Lower lobe of right lung (tissue), 2 donors: ENCODE measurements around the gene FADS3. TPM values are rescaled to one million over a fixed set of nuclear protein-coding genes. Genes with fewer than 3 reads are reported as not detected.
A peak's percentile ranks its signal among the peaks of the same experiment; 100 is the strongest.

Experiments used
- ATAC-seq, 2 donors: fragments of 200-7000 bp; cut with Tn5 transposase; one replicate each; pipeline ENCODE4 v1.9.1; 2020 to 2022; ENCODE audit warnings: mild to moderate bottlenecking in 2 of 2, moderate library complexity in 2 of 2
- DNase-seq: peaks from one replicate; pipeline ENCODE4 v3.0.0-alpha.2; 2020
- H3K27ac ChIP-seq: fragments of 200-600 bp; one replicate; pipeline ENCODE4 v1.8.0; 2022
- H3K27me3 ChIP-seq: fragments of 200-600 bp; one replicate; pipeline ENCODE4 v1.8.0; 2022; ENCODE audit warnings: low read depth
- H3K36me3 ChIP-seq: fragments of 200-600 bp; one replicate; pipeline ENCODE4 v1.8.0; 2022; ENCODE audit warnings: mild to moderate bottlenecking
- H3K4me1 ChIP-seq: fragments of 200-600 bp; one replicate; pipeline ENCODE4 v1.8.0; 2022
- H3K4me3 ChIP-seq: fragments of 200-600 bp; one replicate; pipeline ENCODE4 v1.8.0; 2022; ENCODE audit warnings: mild to moderate bottlenecking
- H3K9me3 ChIP-seq: fragments of 200-600 bp; one replicate; pipeline ENCODE4 v1.8.0; 2022
- CTCF ChIP-seq: fragments of 200-600 bp; IDR thresholded peaks from one replicate; pipeline ENCODE4 v1.8.0; 2022; ENCODE audit warnings: antibody characterized with exemption, mild to moderate bottlenecking
- intact Hi-C: fragments of 100-400 bp; cut with DNase I; formaldehyde crosslinking; loops from one replicate; pipeline ENCODE4 v1.11.0; 2022
- total RNA-seq: library from RNA; stranded (reverse); fragmentation: NEBNext Ultra II Directional; extraction: Animal tissue kit (Norgen Biotek cat#: 25700); gene quantifications from one replicate; pipeline ENCODE4 v1.2.1, GENCODE V29; 2021
- donor health status: DM: no; HTN: yes; CAD: no; lungs with severe emphysema.

Gene FADS3
- total RNA-seq, 1 donor from 2014 or later: 50.1 TPM

GRCh38 chr11:61838921-61839320 is 52.4 kb downstream of the FADS3 start:
- peaks cover 37% of the 10 kb centered on the region for H3K36me3 ChIP-seq
- no peak for DNase-seq
- H3K4me1 ChIP-seq: peaks cover 15% of the 10 kb centered on the region
- intact Hi-C loops: no loop called here
- no peaks in the 10 kb centered on the region for H3K9me3 ChIP-seq
- ATAC-seq: no peak
- no peak overlapping the region for H3K27ac ChIP-seq
- H3K4me3 ChIP-seq: no peak overlapping the region
- TF ChIP-seq CTCF: no peak
- H3K27me3 ChIP-seq: no peaks in the 10 kb centered on the region

- ATAC-seq (no peak), DNase-seq (no peak)
- H3K36me3 ChIP-seq: peaks cover 33% of the 10 kb centered on the region
- TF ChIP-seq CTCF: no peak
- H3K4me3 ChIP-seq: no peak overlapping the region
- H3K27ac ChIP-seq: no peak overlapping the region
- H3K9me3 ChIP-seq: no peaks in the 10 kb centered on the region
- H3K4me1 ChIP-seq: peaks cover 15% of the 10 kb centered on the region
- no peaks in the 10 kb centered on the region for H3K27me3 ChIP-seq
- intact Hi-C loops: no loop called here
Measured at GRCh38 chr11:61838501-61838900, 52.8 kb downstream of the FADS3 start.

DNA sequence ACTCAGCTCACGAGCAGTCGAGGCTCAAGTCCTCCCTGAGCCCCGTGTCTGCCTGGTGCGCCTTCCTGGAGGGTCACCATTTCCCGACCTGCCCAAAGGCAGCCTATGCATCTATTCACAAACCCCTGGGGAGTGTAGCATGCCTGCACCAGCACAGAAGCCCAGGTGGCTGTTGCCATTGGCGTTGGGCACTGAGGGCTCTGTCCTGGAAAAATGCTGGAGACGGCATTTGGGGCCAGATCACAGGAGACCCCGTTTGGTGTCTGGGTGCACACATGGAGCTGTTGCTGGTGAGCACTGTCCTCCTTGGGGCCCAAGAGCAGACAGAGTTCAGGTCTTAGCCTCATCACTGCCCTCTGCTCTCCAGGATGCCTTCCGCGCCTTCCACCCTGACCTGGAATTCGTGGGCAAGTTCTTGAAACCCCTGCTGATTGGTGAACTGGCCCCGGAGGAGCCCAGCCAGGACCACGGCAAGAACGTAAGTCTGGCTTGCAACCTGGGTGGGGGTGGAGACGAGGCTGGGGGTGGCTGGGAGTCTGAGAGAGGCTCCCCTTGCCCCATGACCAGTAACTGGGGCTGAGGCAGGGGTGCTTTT is 53.8 kb downstream of the FADS3 start:
- DNase-seq (no peak), ATAC-seq (no peak)
- Histone ChIP-seq H3K4me3 (no peak overlapping the region), H3K27me3 (no peaks in the 10 kb centered on the region), H3K36me3 (peaks cover 28% of the 10 kb centered on the region), H3K27ac (no peak overlapping the region), H3K9me3 (no peaks in the 10 kb centered on the region), H3K4me1 (peaks cover 15% of the 10 kb centered on the region)
- TF ChIP-seq CTCF: no peak
- intact Hi-C loops: no loop called here

DNA sequence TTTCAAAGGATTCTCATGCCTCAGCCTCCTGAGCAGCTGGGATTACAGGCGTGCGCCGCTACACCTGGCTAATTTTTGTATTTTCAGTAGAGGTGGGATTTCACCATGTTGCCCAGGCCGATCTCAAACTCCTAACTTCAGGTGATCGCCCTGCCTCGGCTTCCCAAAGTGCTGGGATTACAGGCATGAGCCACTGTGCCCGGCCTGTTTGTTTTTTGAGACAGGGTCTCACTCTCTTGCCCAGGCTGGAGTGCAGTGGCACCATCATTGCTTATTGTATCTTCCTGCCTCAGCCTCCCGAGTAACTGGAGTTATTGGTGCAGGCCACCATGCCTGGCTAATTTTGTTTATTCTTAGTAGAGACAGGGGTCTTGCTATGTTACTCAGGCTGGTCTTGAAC is 55.2 kb downstream of the FADS3 start:
- ATAC-seq (no peak), DNase-seq (no peak)
- H3K9me3 ChIP-seq: no peaks in the 10 kb centered on the region
- H3K4me3 ChIP-seq: no peak overlapping the region
- no peak for TF ChIP-seq CTCF
- H3K27me3 ChIP-seq: no peaks in the 10 kb centered on the region
- intact Hi-C loops: no loop called here
- H3K27ac ChIP-seq: peak overlapping the region; percentile 24
- H3K36me3 ChIP-seq: peaks cover 20% of the 10 kb centered on the region
- H3K4me1 ChIP-seq: peaks cover 15% of the 10 kb centered on the region

DNA sequence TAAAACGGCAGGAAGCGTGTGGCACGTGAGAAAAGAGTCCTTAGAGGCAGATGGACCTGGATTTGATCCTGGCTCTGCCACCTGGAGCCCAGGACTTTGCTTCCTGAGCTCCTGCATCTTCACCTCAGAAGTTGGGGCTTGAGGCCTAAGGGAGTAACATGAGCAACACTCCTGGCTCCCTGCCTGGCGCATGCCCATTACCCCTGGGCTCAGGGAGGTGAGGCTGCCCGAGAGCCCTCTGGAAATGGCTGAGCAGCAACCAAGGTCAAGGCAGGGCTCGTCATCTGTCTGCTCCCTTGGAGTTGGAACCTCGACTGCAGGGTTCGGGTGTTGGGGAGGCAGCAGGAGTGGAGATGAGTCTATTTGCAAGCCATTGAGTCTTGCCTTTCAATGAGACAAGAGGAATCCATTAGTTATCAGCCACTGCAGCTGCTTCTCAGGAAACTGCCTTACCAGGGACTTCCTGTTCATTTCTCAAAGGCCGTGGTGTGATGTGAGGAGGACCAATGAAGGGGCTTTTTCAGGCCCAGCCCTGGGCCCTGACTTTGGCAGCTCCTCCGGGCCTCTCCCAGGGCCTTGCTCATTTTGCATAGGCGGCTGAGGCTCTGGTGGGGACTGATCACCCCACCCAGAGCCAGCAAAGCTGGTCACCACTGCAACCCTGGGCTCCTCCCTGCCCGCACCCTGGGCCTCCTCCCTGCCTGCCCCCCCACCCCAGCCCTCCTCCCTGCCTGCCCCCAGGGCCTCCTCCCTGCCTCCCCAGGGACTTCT is 56.9 kb downstream of the FADS3 start:
- no peaks in the 10 kb centered on the region for H3K9me3 ChIP-seq
- H3K4me3 ChIP-seq: no peak overlapping the region
- DNase-seq (no peak), ATAC-seq (peak; percentile 71 to 74)
- intact Hi-C loops: no loop called here
- H3K36me3 ChIP-seq: peaks cover 3% of the 10 kb centered on the region
- no peak for TF ChIP-seq CTCF
- H3K27me3 ChIP-seq: peaks cover 3% of the 10 kb centered on the region
- peak overlapping the region; percentile 69 for H3K27ac ChIP-seq
- H3K4me1 ChIP-seq: peaks cover 29% of the 10 kb centered on the region
